Lung microvascular endothelial cell (primary cell): ENCODE measurements around the gene LYPD3. TPM values are rescaled to one million over a fixed set of nuclear protein-coding genes. Genes with fewer than 3 reads are reported as not detected.

Source experiments
- DNase-seq, 2 donors: peaks; one replicate each; pipeline versions ENCODE4 v3.0.0 to v3.0.0-alpha.2; 2010; ENCODE audit warnings: low read depth in 2 of 2
- total RNA-seq: library from RNA; depleted of rRNA; stranded (reverse); fragments of >200 nt; gene quantifications from 2 replicates; pipeline ENCODE4 v1.2.1, GENCODE V29; 2014

Gene LYPD3
- total RNA-seq, 1 donor from 2014 or later, result 0.79 TPM

- no peak for DNase-seq
Observed at GRCh38 chr19:43486412-43486811, 21.0 kb upstream of the LYPD3 start.

- peak in 1 of 2 donors; percentile 56 for DNase-seq
Observed at GRCh38 chr19:43485951-43486350, 20.5 kb upstream of the LYPD3 start.

- DNase-seq, result no peak
Observed at GRCh38 chr19:43483281-43483680, 17.9 kb upstream of the LYPD3 start.

GRCh38 chr19:43482193-43482592 lies 16.8 kb upstream of the LYPD3 start:
- DNase-seq, result no peak

- DNase-seq, result no peak
Observed at GRCh38 chr19:43481701-43482100, 16.3 kb upstream of the LYPD3 start.

GRCh38 chr19:43480574-43480973 lies 15.2 kb upstream of the LYPD3 start:
- no peak for DNase-seq

GRCh38 chr19:43479961-43480561 lies 14.7 kb upstream of the LYPD3 start:
- DNase-seq, result no peak

GRCh38 chr19:43479226-43479625 lies 13.8 kb upstream of the LYPD3 start:
- no peak for DNase-seq

- no peak for DNase-seq
Observed at GRCh38 chr19:43478323-43478722, 12.9 kb upstream of the LYPD3 start.

- DNase-seq, result peak; percentile 63 to 94
Observed at GRCh38 chr19:43476606-43477005, 11.2 kb upstream of the LYPD3 start.

- DNase-seq, result peak; percentile 95 to 97
Observed at GRCh38 chr19:43474986-43475705, 9.7 kb upstream of the LYPD3 start.

GRCh38 chr19:43474487-43474886 lies 9.1 kb upstream of the LYPD3 start:
- no peak for DNase-seq

GRCh38 chr19:43471091-43471490 lies 5.7 kb upstream of the LYPD3 start:
- DNase-seq, result no peak

- peak; percentile 64 to 70 for DNase-seq
Observed at GRCh38 chr19:43470288-43470687, 4.9 kb upstream of the LYPD3 start.

GRCh38 chr19:43469160-43469480 lies 3.7 kb upstream of the LYPD3 start:
- peak; percentile 29 to 86 for DNase-seq

- DNase-seq, result peak in 1 of 2 donors; percentile 29
Observed at GRCh38 chr19:43468354-43469159, 3.1 kb upstream of the LYPD3 start.

- DNase-seq, result peak; percentile 68 to 72
Observed at GRCh38 chr19:43467730-43468129, 2.3 kb upstream of the LYPD3 start.

GRCh38 chr19:43467276-43467675 lies 1.9 kb upstream of the LYPD3 start:
- peak in 1 of 2 donors; percentile 79 for DNase-seq

- DNase-seq, result no peak
Observed at GRCh38 chr19:43466793-43467192, 1.4 kb upstream of the LYPD3 start.

GRCh38 chr19:43464134-43464775 lies 1.2 kb downstream of the LYPD3 start:
- DNase-seq, result no peak

GRCh38 chr19:43463381-43464133 lies 1.9 kb downstream of the LYPD3 start:
- DNase-seq, result peak; percentile 92 to 97
